Esophagus muscularis mucosa (tissue), 4 donors: ENCODE results near the gene NKIRAS2.

Source experiments
- CTCF ChIP-seq, 3 experiments: fragments of 200-600 bp in 2 of 3; fragments of 450-650 bp in 1 of 3; sonication (generic) in 2 of 3; IDR thresholded peaks; one replicate each; pipeline ENCODE4 v1.5.1; 2017 to 2019; ENCODE audit warnings: antibody characterized with exemption in 3 of 3, mild to moderate bottlenecking in 2 of 3, moderate library complexity in 1 of 3
- EP300 ChIP-seq: sonication (generic); formaldehyde crosslinking; IDR thresholded peaks from one replicate; pipeline ENCODE4 v1.6.1; 2017; ENCODE audit warnings: antibody characterized with exemption
- POLR2A ChIP-seq: fragments of 450-650 bp; IDR thresholded peaks from one replicate; pipeline ENCODE4 v1.6.1; 2017; ENCODE audit warnings: antibody characterized with exemption, moderate library complexity, mild to moderate bottlenecking, low read depth
- POLR2AphosphoS5 ChIP-seq, 2 donors: sonication (generic); formaldehyde crosslinking; IDR thresholded peaks; one replicate each; pipeline ENCODE4 v1.6.1; 2017; ENCODE audit warnings: antibody characterized with exemption in 2 of 2

GRCh38 chr17:41988418-41988817 is 31.5 kb upstream of the NKIRAS2 start:
- TF ChIP-seq POLR2A (no peak), CTCF (IDR thresholded peaks at IDR 0.05) (no peak), POLR2AphosphoS5 (IDR thresholded peaks at IDR 0.05) (no peak), EP300 (no peak)
